ENCODE measurements around the gene NXT1. TPM values are rescaled to one million over a fixed set of nuclear protein-coding genes. Genes with fewer than 3 reads are reported as not detected.

The NXT1 gene
- total and polyA plus RNA-seq, 10 of the 15 experiments (the other 5 are each of a cell fraction or from before 2014, with no cell fraction given) = 10.2 to 66.7 (median 44.0) TPM

- TF ChIP-seq, protein P1, sequence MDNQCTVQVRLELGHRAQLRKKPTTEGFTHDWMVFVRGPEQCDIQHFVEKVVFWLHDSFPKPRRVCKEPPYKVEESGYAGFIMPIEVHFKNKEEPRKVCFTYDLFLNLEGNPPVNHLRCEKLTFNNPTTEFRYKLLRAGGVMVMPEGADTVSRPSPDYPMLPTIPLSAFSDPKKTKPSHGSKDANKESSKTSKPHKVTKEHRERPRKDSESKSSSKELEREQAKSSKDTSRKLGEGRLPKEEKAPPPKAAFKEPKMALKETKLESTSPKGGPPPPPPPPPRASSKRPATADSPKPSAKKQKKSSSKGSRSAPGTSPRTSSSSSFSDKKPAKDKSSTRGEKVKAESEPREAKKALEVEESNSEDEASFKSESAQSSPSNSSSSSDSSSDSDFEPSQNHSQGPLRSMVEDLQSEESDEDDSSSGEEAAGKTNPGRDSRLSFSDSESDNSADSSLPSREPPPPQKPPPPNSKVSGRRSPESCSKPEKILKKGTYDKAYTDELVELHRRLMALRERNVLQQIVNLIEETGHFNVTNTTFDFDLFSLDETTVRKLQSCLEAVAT (IDR thresholded peaks at IDR 0.05) = peak; percentile 78
- no peak for TF ChIP-seq ZBED1 (IDR thresholded peaks at IDR 0.05; ENCODE audit: borderline replicate concordance)
- TF ChIP-seq SKIL (IDR thresholded peaks at IDR 0.05; ENCODE audit: low read depth, poor library complexity, severe bottlenecking) = no peak
- peak; percentile 61 for TF ChIP-seq NKRF (conservative IDR thresholded peaks at IDR 0.05)
- TF ChIP-seq EZH2 (IDR thresholded peaks at IDR 0.05; ENCODE audit: borderline replicate concordance, control insufficient read depth, low read depth, low read length) = no peak
- peak; percentile 88 for TF ChIP-seq CBFB (IDR thresholded peaks at IDR 0.05; ENCODE audit: low read depth)
- no peak for TF ChIP-seq ZNF217 (IDR thresholded peaks at IDR 0.05)
- TF ChIP-seq CTCF (IDR thresholded peaks at IDR 0.05 in 2 of 3, conservative IDR thresholded peaks at IDR 0.05 in 1 of 3; ENCODE audit: control insufficient read depth in 2 of 3, extremely low read depth in 1 of 3, insufficient read depth in 1 of 3, low read depth in 3 of 3, low read length in 3 of 3) = no peak; a peak in 2 of 6 replicates
- TF ChIP-seq ZNF622 (IDR thresholded peaks at IDR 0.05) = no peak
- TF ChIP-seq CBX3 (IDR thresholded peaks at IDR 0.05; ENCODE audit: borderline replicate concordance, low read depth) = no peak
- no peak for TF ChIP-seq SUPT20H (IDR thresholded peaks at IDR 0.05; ENCODE audit: borderline replicate concordance, control insufficient read depth, low read depth, low read length)
- no peak for TF ChIP-seq ZSCAN29 (IDR thresholded peaks at IDR 0.05)
- TF ChIP-seq ZBTB11 (CRISPR knock-in tag; IDR thresholded peaks at IDR 0.05) = no peak
- peak; percentile 38 for TF ChIP-seq KLF5 (IDR thresholded peaks at IDR 0.05; ENCODE audit: partially characterized antibody)
- no peak for TF ChIP-seq TBL1XR1 (IDR thresholded peaks at IDR 0.05; ENCODE audit: low read depth, low read length)
- no peak for TF ChIP-seq EED (IDR thresholded peaks at IDR 0.05; ENCODE audit: low read depth)
These were observed 7.4 kb downstream of the NXT1 start (continued) for GRCh38 chr20:23357767-23358562.

Measured in GM12878 (cell line).